ENCODE measurements around the gene CRYGS.
"Not testable (repeated sequence)": the region's sequence is repeated elsewhere in the genome, so short reads cannot be mapped to it uniquely, and the experiment has no call there.

Gene CRYGS

DNA sequence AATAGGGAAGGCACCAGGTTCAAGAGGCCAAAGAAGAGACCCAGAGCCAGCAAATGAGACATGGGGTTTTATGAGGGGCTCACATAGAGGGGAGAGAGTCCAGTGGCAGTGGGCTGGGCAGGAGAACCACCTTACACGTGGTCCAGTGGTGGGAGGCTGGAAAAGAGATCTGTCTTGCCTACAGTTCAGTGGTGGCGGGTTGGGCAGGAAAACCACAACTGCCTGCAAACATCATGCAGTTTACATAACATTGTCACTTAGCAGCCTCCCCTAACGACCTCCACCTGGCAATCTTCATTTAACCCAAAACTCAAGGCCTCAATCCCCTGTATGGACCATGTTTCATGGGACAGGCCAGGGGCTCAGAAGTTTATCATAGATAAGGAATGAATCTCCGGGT is 29.1 kb downstream of the CRYGS start:
- DNase-seq = no peak

DNA sequence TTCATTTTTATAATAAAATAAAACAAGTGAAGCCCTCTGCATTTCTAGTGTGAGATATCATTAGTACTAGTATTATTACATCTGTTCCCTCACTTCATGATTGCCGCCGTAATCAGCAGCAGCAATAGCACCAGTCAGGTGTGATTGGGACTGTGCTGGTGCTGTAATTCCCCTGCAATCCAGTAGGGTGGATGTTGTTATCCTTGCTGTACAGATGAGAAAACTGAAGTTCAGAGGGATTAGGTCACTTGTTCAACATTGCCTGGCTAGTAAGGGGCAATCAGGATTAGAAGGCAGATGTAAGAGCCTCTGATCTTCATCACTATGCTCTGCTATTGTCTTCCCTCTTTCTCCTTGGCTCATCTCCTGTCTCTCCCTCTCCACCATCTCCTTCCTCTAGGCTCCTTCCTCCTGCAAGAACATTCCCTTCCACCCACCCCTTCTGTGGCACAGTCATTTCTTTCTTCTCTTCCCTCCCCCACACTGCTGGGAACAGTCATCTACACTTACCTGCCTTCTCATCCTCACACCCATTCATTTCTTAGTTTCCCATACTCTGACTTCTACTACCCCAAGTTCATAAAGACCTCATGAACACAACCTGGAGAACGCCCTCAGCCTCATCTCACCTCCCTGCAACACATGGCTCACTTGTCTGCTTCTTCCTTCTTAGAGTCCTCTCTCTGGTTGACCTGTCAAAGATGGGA is 29.7 kb downstream of the CRYGS start:
- DNase-seq = no peak

DNA sequence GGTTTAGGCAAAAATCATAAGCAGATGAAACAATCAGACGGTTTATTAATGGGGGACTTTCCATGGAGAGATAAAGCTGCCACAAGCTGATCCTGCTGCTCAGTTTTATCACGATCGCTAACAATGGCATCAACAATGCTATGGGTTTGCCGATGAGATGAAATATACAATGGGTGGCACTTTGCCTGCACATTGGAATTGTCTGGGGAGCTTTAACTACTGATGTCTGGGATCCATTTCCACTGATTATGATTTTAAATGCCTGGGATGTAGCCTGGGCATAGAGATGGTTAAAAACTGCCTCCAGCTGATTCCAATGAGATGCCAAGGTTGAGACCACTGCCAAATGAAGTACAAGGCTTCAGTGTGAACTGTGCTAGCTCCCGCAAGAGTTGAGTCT is 30.8 kb downstream of the CRYGS start:
- DNase-seq = no peak

DNA sequence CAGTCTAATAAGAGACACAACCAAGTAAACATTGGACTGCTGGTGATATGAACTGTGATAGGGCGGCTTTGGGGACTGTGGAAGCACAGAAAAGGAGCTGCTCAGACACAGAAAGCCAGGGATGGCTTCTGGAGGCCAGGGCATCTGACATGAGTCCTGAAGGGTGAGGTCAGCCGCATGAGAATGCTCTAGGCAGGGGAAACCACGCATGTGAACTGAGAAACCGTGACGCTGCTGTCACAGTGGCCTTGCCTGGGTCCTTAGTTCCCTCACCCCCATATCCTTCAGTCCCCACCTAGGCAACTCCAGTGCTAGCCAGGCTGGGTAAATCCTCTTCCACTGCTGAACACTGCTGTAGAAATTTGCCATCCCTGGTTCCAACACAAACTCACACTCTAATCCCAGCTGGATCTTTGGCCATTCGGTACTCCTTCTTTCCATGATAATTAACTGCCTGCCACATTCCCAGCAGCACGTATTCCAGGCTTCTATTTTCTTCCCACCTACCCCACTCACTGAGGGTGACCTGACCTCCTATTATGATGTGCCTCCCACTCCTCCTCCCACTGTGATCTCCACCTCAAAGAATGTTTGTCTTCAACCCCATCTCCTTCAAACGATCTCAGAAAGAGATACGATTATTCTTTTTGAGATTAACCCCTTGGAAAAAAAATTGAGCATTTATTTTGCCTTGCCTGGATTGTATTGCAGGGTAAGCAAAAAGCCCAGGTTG is 31.4 kb downstream of the CRYGS start:
- no peak for DNase-seq

DNA sequence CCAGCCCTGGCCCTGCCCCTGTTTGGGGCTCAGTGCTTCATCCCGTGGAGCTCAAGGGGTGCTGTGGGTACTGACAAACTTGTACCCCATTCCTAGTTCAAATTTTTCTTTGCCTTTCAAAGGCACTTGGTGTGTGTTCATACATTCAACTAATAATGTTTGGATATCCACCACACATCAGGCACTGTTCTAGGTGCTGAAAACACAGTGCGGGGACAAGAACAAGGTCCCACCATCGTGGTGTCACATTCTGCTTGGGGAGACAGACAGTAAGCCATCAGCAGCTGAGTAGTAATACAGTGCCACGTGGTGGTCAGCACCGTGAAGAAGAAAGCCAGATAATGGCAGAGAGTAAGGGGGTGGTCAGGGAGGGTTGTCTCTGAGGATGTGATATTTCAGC is 32.5 kb downstream of the CRYGS start:
- no peak for DNase-seq

DNA sequence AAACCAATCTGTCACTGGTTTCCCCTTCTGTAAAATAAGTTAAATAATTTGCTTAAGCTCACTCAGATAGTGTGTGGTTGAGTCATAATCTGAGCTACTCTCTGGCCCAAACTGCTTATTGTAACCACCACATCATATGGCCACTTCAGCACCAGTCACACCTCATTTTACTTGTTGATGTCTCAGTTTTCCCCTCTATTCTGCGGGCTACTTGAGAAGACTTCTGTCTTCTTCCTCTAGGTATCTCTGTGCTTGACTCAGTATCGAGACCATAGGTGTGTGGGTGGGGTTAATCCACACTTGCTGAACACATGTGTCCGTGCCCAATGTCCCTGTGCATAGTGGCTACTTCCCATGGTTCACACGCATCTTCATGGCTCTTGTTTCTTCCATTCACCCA is 32.9 kb downstream of the CRYGS start:
- DNase-seq = no peak

DNA sequence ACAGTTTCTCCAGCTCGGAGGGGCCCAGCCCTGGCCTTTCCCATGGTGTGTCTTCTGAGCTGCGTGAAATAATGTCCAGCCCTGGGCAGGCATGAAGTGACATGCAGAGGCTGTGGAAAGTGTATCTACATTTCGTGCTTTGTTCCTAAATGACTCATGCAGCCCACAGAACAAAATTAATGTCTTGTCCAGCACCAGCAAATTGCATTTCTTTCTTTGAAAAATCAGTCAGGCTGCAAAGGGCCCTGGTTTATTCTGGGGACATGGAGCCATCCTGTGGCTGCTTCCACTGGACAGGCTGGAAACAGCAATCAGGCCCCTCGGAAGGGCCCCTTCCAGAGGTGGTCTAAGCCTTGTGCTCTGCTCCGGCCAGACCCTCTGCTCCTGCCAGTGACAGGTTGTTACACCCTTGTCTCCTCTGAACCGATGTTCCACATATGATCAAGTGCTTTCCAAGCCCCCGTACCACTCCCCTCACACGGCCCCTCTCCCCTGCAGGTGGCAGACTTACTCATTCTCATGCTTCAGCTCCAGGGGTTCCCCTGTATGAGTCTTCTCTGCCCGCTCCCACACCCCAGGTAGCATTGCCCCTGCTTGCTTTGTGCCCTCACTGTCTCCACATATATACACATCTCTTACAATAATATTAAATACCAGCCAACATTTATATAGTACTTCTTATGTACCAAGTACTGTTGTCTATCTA is 33.7 kb downstream of the CRYGS start:
- DNase-seq = no peak

DNA sequence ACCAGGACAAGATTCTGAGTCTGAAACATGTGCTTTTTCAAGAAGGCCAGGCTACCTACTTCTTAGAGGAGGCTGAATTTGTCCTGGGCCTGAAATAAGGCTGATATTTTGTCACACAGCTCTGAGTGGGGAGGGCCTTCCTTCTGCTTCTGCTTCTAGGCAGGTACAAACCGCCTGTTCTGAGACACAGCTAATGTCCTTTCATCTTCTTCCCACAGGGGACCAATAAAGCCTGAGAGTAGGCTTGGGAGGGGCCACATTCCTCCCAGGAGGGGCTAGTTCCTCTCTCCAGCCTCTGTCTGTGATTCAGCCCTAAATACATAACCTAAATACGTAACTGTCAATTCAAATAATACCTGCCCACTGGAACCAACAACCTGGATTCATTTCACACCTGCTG is 34.8 kb downstream of the CRYGS start:
- DNase-seq = no peak

DNA sequence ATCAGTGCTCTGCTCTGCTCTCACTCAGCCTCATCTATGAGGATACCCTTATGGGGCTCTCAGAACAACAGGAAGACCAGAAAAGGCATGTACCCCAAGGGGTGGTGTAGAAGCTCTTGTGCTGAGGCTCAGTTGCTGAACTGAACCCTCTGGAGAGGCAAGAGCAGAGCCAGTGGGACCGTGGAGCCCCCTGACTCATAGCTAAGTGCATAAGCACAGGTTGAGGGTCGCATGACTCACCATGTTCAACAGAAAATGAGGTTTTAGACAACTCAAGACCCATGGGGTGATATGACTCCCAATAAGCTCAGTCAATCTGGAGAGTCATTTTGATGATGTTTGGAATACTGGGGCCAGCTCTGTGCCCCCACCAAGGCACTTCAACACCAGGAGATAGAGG is 37.3 kb downstream of the CRYGS start:
- no peak for DNase-seq

DNA sequence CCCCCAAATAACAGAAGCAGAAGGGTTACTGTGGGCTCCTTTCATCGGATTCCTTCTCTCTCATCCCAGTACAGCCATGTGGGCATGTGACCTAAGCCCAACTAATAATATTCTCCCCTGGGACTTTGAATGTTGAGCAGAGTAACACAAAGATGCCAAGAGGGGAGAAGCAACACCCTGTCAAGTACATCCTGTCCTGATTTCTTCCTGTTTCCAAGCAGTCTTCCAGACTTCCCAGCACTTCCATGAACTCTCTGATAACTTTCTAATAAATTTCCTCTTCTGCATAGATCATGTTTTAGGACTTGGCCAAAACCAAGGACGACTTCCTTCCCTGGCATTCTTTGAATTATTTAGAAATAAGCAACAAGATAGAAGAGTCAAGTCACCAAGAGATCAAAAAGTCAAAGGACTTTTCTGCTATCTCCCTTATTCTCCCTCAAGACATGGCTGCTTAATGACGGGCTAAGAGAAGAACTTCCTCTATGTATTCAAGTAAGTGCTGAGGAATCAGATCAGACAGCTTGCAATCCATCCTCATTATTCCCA is 37.9 kb downstream of the CRYGS start:
- DNase-seq = no peak

DNA sequence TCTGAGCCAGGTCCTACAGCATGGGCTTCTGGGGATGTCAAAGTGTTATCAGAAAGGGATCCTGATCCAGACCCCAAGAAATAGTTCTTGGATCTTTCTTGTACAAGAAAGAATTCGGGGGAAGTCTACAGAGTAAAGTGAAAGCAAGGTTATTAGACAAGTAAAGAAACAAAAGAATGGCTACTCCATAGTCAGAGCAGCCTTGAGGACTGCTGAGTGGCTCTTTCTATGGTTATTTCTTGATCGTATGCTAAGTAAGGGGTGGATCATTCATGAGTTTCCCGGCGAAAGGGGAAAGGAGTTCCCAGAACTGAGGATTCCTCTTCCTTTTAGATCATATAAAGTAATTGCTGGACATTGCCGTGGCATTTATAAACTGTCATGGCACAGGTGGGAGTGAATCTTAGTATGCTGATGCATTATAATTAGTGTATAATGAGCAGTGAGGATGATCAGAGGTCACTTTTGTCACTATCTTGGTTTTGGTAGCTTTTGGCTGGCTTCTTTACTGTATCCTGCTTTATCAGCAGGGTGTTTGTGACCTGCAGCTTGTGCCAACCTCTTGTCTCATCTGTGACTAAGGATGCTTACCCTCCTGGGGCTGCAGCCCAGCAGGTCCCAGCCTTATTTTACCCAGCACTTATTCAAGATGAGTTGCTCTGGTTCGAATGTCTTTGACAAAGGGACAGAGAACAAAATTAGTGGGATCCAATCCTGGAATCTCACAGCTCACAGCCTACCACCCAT is 41.0 kb downstream of the CRYGS start:
- DNase-seq = no peak

DNA sequence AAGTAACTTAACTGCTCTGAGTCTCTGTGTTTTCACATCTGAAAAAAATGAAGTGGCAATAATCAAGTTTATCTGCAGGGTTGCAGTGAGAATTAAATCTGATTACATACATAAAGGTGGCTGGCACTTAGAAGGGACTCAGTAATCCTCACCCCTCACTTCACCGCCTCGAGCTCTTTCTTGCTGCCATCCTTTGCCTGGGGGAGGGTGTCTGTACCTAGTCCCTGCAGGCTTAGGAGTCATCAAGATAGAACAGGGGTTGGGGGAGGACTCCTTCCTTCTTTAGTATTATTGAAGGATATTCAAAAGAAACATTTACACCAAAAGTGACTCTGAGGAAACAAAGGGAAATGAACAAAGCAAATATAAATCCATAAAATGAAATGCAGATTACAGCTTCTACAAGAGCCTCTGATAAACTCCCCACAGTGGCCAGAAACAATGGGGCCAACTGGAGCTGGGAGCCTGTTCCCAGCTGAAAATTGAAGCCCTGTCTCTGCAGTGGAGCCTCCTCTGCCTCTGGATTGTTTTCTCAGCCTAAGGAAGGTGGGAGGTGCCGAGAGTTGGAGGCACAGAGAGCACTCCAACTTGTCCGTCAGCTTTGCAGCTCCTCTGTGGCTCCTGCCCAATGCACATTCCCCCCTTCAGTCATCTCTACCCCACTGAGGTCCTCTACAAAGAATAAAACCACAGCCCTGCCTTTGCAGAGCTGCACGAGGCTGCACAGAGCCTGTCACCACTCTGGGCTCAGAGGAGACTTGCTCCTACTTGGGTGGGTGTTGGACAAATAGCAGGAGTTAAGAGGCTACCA is 41.8 kb downstream of the CRYGS start:
- no peak for DNase-seq

DNA sequence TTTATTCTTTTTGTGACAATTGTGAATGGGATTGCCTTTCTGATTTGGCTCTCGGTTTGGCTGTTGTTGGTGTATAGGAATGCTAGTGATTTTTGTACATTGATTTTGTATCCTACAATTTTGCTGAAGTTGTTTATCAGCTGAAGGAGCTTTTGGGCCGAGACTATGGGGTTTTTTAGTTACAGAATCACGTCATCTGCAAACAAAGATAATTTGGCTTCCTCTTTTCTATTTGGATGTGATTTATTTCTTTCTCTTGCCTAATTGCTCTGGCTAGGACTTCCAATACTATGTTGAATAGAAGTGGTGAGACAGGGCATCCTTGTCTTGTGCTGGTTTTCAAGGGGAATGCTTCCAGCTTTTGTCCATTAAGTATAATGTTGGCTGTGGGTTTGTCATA is 44.2 kb downstream of the CRYGS start:
- DNase-seq = not testable (repeated sequence)

DNA sequence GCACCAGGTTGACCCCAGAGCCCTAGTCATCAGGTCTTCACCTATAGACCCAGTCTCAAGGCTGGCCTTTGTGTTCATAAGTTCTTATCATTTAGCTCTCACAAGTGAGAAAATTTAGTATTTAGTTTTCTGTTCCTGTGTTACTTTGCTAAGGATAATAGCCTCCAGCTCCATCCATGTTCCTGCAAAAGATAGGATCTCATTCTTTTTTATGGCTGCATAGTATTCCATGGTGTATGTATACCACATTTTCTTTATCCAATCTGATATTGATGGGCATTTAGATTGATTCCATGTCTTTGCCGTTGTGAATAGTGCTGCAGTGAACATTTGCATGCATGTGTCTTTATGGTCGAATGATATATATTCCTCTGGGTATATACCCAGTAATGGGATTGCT is 46.2 kb downstream of the CRYGS start:
- DNase-seq = not testable (repeated sequence)

DNA sequence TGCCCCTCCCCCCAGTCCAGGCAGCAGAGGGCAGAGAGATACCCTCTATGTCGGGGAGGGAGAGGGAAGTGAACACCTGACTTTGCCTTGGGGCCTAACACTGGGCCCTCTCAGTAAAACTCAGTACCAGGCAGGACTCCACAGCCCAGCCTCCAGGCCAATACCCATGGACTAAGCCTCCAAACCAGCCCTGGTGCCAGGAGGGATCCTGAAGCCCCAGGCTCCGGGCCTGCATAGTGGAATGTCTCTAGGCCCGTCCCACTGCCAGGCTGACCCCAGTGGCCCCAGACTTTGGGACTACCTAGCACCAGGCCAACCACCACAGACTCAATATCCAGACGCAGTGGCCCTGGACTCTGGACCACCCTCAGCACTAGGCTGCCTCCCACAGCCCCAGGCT is 46.6 kb downstream of the CRYGS start:
- DNase-seq = no peak

DNA sequence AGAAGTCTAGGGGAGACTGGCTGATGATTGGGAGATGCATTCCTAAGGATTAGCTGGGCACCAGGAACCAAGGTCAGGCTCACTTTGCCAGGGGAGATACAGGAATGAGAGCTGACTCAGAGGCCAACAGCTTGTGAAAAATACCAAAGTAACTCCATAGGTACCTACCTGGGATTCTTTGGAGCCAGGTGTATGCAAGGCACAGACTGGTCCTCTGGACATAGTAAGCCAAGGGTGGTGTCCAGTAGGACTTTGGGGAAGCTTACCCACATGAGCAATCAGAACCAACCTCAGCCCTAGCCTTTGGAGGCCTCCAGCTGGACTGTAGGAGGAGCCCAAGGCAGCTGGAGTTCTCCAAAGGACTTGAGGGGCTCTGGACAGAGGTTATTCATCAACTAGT is 47.5 kb downstream of the CRYGS start:
- DNase-seq = no peak

DNA sequence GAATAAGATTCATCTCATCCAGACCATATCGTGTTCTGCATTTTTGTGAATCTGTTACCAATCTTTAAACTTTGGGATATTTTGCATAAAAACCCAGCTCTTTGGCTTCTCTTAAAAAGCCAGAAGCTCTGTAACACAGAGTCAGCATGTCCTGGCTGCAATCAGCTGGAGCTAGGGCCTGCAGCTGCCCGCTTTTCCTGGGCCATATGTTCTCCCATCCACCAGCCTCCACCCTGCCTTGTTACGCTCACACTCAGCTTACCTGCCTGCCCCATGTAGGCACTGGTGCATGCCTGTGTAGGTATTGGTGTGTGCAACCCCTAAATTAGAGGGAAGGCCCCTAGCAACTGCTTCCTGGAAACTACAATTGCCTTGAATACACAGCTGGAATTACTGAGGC is 48.2 kb downstream of the CRYGS start:
- DNase-seq = no peak

DNA sequence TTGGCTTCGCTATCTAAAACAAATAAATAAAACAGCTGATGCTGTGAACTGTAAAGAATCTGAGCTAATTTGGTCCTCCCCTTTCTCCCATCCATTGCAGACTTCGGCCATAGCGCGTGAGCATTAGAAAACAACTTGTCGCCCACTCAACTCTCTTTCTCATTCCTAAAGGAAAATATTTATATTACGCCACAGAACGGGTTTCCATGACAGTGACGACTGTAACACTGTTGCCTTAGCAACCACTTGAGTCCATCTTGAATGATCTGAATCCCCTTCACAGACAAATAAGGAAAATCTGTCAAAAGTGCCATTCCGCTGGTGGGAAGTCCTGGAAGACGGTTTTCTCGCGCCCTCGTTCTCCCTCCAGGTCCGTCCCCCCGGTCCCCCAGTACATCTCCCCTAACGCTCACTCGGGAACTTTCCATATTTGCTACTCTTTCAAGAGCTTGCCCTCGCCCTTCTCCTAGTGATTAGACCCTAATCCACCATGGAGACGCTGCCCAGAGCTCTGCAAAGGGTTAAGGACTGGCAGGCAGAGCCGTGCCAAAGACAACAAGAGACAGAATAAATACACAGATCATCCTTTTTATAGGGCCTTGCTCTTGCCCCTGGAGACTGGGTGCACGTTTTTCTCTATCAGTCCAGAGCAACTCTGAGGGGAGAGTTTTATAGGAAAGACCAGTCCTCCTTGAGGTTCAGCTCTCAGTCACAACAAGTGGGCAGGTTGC is 50.5 kb downstream of the CRYGS start:
- no peak for DNase-seq

DNA sequence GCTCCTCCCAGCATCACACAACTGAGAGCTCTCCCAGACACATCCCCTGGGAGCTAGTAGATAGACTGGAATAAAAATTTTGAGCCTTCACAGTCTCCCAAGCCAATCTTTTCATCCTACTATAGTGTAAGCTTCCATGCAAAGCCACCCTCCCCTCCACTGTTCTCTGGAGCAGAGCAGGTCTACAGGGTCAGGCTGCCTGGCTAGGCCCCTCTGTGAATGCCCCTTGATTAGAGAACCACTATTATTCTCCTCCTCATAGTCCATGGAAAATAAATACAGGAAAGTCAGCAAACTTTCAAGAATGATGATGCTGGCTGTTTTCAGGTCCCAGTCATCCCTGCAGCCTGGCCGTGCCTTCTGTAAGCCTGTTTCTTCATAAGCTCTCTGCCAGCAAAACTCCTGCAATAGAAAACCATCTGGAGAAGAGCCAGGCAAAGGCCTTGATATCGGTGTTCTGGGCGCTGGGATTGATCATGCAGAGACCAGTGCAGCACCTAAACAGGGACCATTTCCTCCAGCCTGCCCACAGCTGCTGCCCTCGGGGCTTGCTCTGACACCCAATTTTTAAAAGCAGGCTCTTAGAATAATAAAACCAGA is 51.7 kb downstream of the CRYGS start:
- no peak for DNase-seq

DNA sequence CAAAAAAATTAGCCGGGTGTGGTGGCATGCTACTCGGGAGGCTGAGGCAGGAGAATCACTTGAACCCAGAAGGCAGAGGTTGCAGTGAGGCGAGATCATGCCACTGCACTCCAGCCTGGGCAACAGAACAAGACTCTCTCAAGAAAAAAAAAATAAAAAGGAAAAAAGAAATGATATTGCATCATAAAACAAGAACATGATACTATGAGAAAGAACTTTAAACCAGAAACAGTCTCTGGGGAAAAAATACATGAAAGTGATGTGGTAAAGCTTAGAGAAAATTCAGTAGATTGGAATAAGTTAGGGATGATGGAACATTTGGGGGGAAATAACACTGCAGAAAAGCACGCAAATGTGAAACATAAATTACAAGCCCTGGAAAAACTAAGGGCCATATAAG is 54.7 kb downstream of the CRYGS start:
- no peak for DNase-seq
